Liver (tissue), 9 donors: ENCODE data around the gene RSAD2. TPM values are rescaled to one million over a fixed set of nuclear protein-coding genes. Genes with fewer than 3 reads are reported as not detected.
"Not testable (repeated sequence)": the region's sequence is repeated elsewhere in the genome, so short reads cannot be mapped to it uniquely, and the experiment has no call there.

ENCODE experiments used
- DNase-seq: peaks from one replicate; pipeline ENCODE4 v3.0.0-alpha.2; 2017; ENCODE audit warnings: low spot score
- H3K27ac ChIP-seq, 2 donors: one replicate each; pipeline ENCODE4 v1.7.0; 2013; ENCODE audit warnings: inconsistent platforms in 2 of 2, low read length in 2 of 2, control low read depth in 1 of 2, low read depth in 1 of 2, mild to moderate bottlenecking in 1 of 2
- H3K27me3 ChIP-seq, 4 donors: one replicate each; pipeline versions ENCODE4 v1.6.1 to v1.7.0; 2013; ENCODE audit warnings: low read length in 3 of 4, inconsistent platforms in 1 of 4, mild to moderate bottlenecking in 1 of 4, moderate library complexity in 1 of 4; ENCODE audit not compliant: control insufficient read depth in 4 of 4, insufficient read depth in 4 of 4
- H3K36me3 ChIP-seq, 4 donors: one replicate each; pipeline versions ENCODE4 v1.6.1 to v1.7.0; 2013; ENCODE audit warnings: low read length in 3 of 4, mild to moderate bottlenecking in 3 of 4, low read depth in 1 of 4, moderate library complexity in 1 of 4; ENCODE audit not compliant: control insufficient read depth in 4 of 4, insufficient read depth in 3 of 4
- H3K4me1 ChIP-seq, 4 donors: one replicate each; pipeline versions ENCODE4 v1.6.1 to v1.7.0; 2013; ENCODE audit warnings: low read length in 3 of 4, mild to moderate bottlenecking in 3 of 4, moderate library complexity in 1 of 4; ENCODE audit not compliant: control insufficient read depth in 4 of 4, insufficient read depth in 4 of 4
- H3K4me3 ChIP-seq, 3 donors: one replicate each; pipeline versions ENCODE4 v1.6.1 to v1.7.0; 2013; ENCODE audit warnings: low read length in 3 of 3, control low read depth in 1 of 3, low read depth in 1 of 3, mild to moderate bottlenecking in 1 of 3
- H3K9ac ChIP-seq, 2 donors: one replicate each; pipeline ENCODE4 v1.7.0; 2013; ENCODE audit warnings: low read length in 2 of 2, mild to moderate bottlenecking in 2 of 2, moderate library complexity in 2 of 2, control low read depth in 1 of 2, low read depth in 1 of 2
- H3K9me3 ChIP-seq, 4 donors: one replicate each; pipeline versions ENCODE4 v1.6.1 to v1.7.0; 2013; ENCODE audit warnings: low read length in 3 of 4; ENCODE audit not compliant: control insufficient read depth in 4 of 4
- ATF3 ChIP-seq: IDR thresholded peaks from 2 replicates; pipeline ENCODE4 v1.6.1; 2016; ENCODE audit warnings: antibody characterized with exemption
- CTCF ChIP-seq: fragments of 150-350 bp; IDR thresholded peaks from 2 replicates; pipeline ENCODE4 v1.5.1; 2017; ENCODE audit warnings: improper control_type of control experiment, low read depth, low read length; ENCODE audit not compliant: missing input control
- EGR1 ChIP-seq, 2 donors: IDR thresholded peaks; 2 replicates each; pipeline ENCODE4 v1.6.1; 2016 to 2018; ENCODE audit warnings: antibody characterized with exemption in 2 of 2, low read depth in 2 of 2
- FOXA1 ChIP-seq: IDR thresholded peaks from 2 replicates; pipeline ENCODE4 v1.6.1; 2016; ENCODE audit warnings: antibody characterized with exemption
- FOXA2 ChIP-seq: IDR thresholded peaks from 2 replicates; pipeline ENCODE4 v1.6.1; 2016; ENCODE audit warnings: antibody characterized with exemption
- GABPA ChIP-seq, 2 donors: IDR thresholded peaks in 1 of 2; conservative IDR thresholded peaks in 1 of 2; 2 replicates each; pipeline ENCODE4 v1.6.1; 2016; ENCODE audit warnings: antibody characterized with exemption in 2 of 2, mild to moderate bottlenecking in 1 of 2, moderate library complexity in 1 of 2
- HNF4A ChIP-seq, 2 donors: conservative IDR thresholded peaks; 2 replicates each; pipeline ENCODE4 v1.6.1; 2016; ENCODE audit warnings: antibody characterized with exemption in 2 of 2, mild to moderate bottlenecking in 2 of 2
- HNF4G ChIP-seq: IDR thresholded peaks from 2 replicates; pipeline ENCODE4 v1.6.1; 2016; ENCODE audit warnings: antibody characterized with exemption
- MAX ChIP-seq: IDR thresholded peaks from 2 replicates; pipeline ENCODE4 v1.6.1; 2016; ENCODE audit warnings: antibody characterized with exemption
- NR2F2 ChIP-seq: IDR thresholded peaks from 2 replicates; pipeline ENCODE4 v1.6.1; 2016; ENCODE audit warnings: antibody characterized with exemption
- RAD21 ChIP-seq, 2 donors: IDR thresholded peaks; 2 replicates each; pipeline ENCODE4 v1.6.1; 2016; ENCODE audit warnings: antibody characterized with exemption in 2 of 2, mild to moderate bottlenecking in 2 of 2
- REST ChIP-seq: IDR thresholded peaks from 2 replicates; pipeline ENCODE4 v1.6.1; 2016; ENCODE audit warnings: antibody characterized with exemption, mild to moderate bottlenecking
- RXRA ChIP-seq, 2 donors: IDR thresholded peaks; 2 replicates each; pipeline ENCODE4 v1.6.1; 2017 to 2018; ENCODE audit warnings: antibody characterized with exemption in 2 of 2, mild to moderate bottlenecking in 1 of 2
- SP1 ChIP-seq: IDR thresholded peaks from 2 replicates; pipeline ENCODE4 v1.6.1; 2018; ENCODE audit warnings: antibody characterized with exemption, mild to moderate bottlenecking
- TAF1 ChIP-seq: conservative IDR thresholded peaks from 2 replicates; pipeline ENCODE4 v1.6.1; 2016; ENCODE audit warnings: antibody characterized with exemption, mild to moderate bottlenecking
- YY1 ChIP-seq: IDR thresholded peaks from 2 replicates; pipeline ENCODE4 v1.6.1; 2016; ENCODE audit warnings: antibody characterized with exemption, mild to moderate bottlenecking
- WGBS: extraction: QIAGEN DNeasy Blood & Tissue Kit; methylation state at CpG from one replicate; pipeline ENCODE4 v1.1.7; 2013; 5-methylcytosine and 5-hydroxymethylcytosine counted together
- polyA plus RNA-seq, 2 donors: library from polyadenylated mRNA; stranded (reverse) in 1 of 2; unstranded in 1 of 2; fragments of 200-250 nt in 1 of 2; fragments of >200 nt in 1 of 2; fragmentation: Nextera tagmentation in 1 of 2; extraction: Ambion mirVana in 1 of 2; gene quantifications; one replicate each; pipeline versions ENCODE4 v1.2.1 to v1.2.3, GENCODE V29; 2013 to 2015
- total RNA-seq, 2 donors: library from RNA; depleted of rRNA; stranded (reverse); fragments of >200 nt; gene quantifications; one replicate each; pipeline ENCODE4 v1.2.3, GENCODE V29; 2014
- donor health status: healthy.
- donor health status: healthy.
- donor health status: healthy.
- donor health status: healthy.
- donor health status: healthy.

The RSAD2 gene
- total and polyA plus RNA-seq, 4 donors = 1.3 to 15.9 (median 1.9) TPM

DNA sequence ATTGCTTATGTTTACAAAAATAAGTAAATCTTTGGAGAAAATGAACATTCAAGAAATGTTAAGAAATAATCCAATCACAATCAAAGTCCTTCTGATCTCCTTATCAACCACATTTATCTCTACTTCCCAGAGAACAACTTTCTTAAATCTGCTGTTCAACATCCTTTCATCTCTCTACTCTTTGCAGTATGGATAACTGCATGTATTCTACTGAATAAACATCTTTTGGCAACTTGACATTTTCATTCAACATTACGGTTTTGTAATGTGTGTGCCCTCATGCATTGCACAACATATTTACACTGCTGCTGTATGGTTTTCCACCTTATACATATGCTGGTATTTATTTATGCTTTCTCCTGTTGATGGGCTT is 21.0 kb upstream of the RSAD2 start (continued):
- no peak for TF ChIP-seq CTCF
- TF ChIP-seq ATF3 = no peak
- TF ChIP-seq HNF4G = no peak
- no peak for TF ChIP-seq FOXA2

- H3K4me3 ChIP-seq, H3K27me3 ChIP-seq, H3K9me3 ChIP-seq, H3K9ac ChIP-seq, H3K4me1 ChIP-seq, DNase-seq, H3K27ac ChIP-seq: not testable (repeated sequence)
- WGBS = over 99% methylated on average over 4 of the region's 4 CpGs
- H3K36me3 ChIP-seq = peaks cover 3 to 13% (median 10%) of the 10 kb centered on the region in 4 donors
These were observed 19.0 kb upstream of the RSAD2 start for GRCh38 chr2:6858466-6859027.

- no peak for DNase-seq
- no peaks in the 10 kb centered on the region for H3K27me3 ChIP-seq
- H3K4me1 ChIP-seq = peaks cover 0 to 11% (median 5%) of the 10 kb centered on the region in 4 donors
- H3K9me3 ChIP-seq = peaks cover 0 to 4% (median 2%) of the 10 kb centered on the region in 4 donors
- peaks cover 3 to 13% (median 10%) of the 10 kb centered on the region in 4 donors for H3K36me3 ChIP-seq
- H3K9ac ChIP-seq = no peak overlapping the region
- TF ChIP-seq EGR1 (IDR thresholded peaks at IDR 0.05; ENCODE audit: low read depth in 2 of 2) (no peak), HNF4A (conservative IDR thresholded peaks at IDR 0.05) (no peak)
- no peak overlapping the region for H3K4me3 ChIP-seq
- no peak overlapping the region for H3K27ac ChIP-seq
- WGBS = 98% methylated on average over 3 of the region's 3 CpGs
These were observed 17.3 kb upstream of the RSAD2 start for GRCh38 chr2:6860296-6860695.

DNA sequence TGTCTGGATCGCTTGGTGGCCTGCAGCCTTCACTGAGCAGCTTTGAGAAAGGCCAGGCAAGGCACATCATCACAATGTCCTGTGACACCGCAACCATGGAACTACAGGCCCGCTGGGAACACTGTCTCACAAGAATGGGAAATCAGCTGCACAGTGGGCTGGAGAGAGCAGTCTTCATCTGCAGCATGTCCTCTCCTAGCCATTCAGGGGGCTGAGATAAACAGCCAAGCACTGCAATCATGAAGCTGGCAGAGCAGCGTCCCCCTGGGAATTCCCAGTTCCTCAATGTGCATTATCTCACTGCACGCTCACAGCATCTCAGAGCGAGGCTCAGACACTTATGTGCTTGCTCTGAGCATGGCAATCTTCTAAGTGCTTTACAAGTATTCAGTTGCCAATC is 13.8 kb upstream of the RSAD2 start:
- peaks cover 3 to 20% (median 11%) of the 10 kb centered on the region in 4 donors for H3K4me1 ChIP-seq
- H3K27ac ChIP-seq = no peak overlapping the region
- DNase-seq = no peak
- H3K27me3 ChIP-seq = no peaks in the 10 kb centered on the region
- 86% methylated on average over 6 of the region's 6 CpGs for WGBS
- H3K4me3 ChIP-seq = no peak overlapping the region
- peaks cover 0 to 4% (median 2%) of the 10 kb centered on the region in 4 donors for H3K9me3 ChIP-seq
- H3K36me3 ChIP-seq = peaks cover 3 to 13% (median 8%) of the 10 kb centered on the region in 4 donors
- no peak overlapping the region for H3K9ac ChIP-seq
- TF ChIP-seq GABPA (IDR thresholded peaks at IDR 0.05 in 1 of 2, conservative IDR thresholded peaks at IDR 0.05 in 1 of 2) (no peak), NR2F2 (no peak), HNF4G (no peak), TAF1 (no peak), YY1 (no peak), RAD21 (IDR thresholded peaks at IDR 0.05) (no peak), SP1 (no peak), HNF4A (conservative IDR thresholded peaks at IDR 0.05) (no peak), REST (no peak), EGR1 (IDR thresholded peaks at IDR 0.05; ENCODE audit: low read depth in 2 of 2) (no peak), FOXA2 (no peak), CTCF (no peak), MAX (no peak), RXRA (IDR thresholded peaks at IDR 0.05) (no peak), FOXA1 (no peak), ATF3 (no peak)
